Measurements from ENCODE around the gene STAT6.

STAT6 gene

DNA sequence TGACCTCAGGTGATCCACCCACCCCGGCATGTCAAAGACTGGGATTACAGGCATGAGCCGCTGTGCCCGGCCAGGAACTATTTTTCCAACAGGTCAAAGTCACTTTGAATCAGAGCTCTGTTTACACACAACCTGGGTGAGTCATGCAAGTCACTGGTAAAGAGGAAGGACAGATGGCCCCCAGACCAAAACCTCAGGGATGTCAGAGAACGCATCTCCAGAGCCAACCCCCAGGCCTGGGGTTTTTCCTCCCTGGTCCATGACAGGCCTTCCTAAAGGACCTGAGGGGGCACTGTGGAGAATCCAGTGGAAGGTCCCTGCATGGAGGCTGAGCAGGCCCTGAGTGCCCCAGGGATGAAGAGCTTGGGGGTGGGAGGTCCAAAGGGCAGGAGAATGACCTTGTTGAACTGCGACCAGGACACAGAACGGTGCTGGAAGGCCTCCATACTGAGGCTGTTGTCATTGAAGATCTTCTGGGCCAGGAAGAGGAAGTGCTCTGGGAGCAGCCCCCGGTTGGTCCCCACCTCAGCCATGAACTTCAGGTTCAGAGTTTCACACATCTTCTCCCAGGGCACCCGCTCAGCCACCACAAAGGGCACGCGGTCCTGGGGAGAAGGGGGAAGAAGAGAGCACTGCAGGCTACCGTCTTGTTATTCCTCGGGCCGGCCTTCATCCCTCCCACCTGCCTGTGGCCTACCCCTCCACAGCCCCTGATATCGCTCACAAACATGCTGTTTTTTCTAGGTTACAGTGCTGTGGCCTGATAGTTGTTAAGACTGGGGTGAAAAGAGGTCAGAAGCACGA lies 9.1 kb downstream of the STAT6 start:
- Mint-ChIP-seq H3K27me3 (no peaks in the 10 kb centered on the region), H3K4me1 (peaks cover 73% of the 10 kb centered on the region), H3K27ac (peak overlapping the region; percentile 61), H3K36me3 (peaks cover 84% of the 10 kb centered on the region), H3K4me3 (no peak overlapping the region), H3K9me3 (no peaks in the 10 kb centered on the region)
- peak; percentile 61 for ATAC-seq

- Mint-ChIP-seq H3K9me3 (no peaks in the 10 kb centered on the region), H3K4me1 (peaks cover 77% of the 10 kb centered on the region), H3K27me3 (no peaks in the 10 kb centered on the region), H3K27ac (peak overlapping the region; percentile 63), H3K36me3 (peaks cover 72% of the 10 kb centered on the region), H3K4me3 (no peak overlapping the region)
- ATAC-seq, result no peak
Measured at GRCh38 chr12:57099766-57100165, 11.4 kb downstream of the STAT6 start.

DNA sequence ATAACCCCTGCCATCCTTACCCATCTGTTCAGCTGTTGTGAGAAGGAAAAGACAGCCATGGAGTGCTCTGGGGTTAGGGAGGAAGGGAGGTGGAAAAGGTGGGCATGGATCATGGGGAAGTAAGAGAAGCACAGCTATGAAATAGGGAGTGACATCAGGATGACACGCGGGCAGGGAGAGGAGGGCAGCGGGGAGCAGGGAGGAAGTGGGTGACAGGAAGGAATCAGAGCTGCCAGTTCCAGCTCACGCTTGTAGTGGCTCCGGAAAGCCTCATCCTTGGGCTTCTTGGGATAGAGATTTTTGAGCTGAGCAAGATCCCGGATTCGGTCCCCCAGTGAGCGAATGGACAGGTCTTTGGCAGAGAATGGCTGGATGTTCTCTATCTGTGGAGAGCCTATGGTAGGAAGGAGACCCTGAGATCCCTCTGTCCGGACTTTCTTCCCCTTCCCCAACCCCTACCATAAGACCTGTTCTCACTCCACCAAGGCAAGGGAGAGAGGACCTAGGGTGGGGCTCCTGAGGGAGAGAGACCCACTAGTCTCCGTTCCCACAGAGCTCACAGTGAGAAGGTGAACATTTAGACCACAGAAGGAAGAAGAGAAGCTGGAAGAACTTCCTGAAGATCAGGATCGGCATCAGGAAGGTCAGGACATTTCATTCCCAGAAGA lies 12.0 kb downstream of the STAT6 start:
- no peaks in the 10 kb centered on the region for H3K9me3 Mint-ChIP-seq
- H3K4me3 Mint-ChIP-seq, result no peak overlapping the region
- H3K36me3 Mint-ChIP-seq, result peaks cover 66% of the 10 kb centered on the region
- H3K27ac Mint-ChIP-seq, result peak overlapping the region; percentile 63
- no peak for ATAC-seq
- H3K27me3 Mint-ChIP-seq, result no peaks in the 10 kb centered on the region
- peaks cover 77% of the 10 kb centered on the region for H3K4me1 Mint-ChIP-seq

DNA sequence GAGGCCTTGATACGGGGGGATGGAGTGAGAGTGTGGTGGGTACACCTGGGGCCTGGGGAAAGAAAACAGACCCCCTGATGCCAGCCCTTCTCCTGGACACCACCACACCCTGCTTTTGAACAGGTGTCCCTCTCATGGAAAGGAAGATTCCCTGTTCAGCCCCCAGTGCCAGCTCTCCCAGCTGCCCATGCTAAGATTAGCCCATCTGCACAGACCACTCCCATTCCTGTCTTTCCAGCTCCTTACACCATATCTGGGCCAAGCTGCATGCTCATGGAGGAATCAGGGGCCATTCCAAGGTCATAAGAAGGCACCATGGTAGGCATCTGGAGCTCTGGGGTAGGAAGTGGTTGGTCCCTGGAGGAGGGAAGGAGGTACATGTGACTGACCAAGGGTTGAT lies 12.6 kb downstream of the STAT6 start:
- peak overlapping the region; percentile 63 for H3K27ac Mint-ChIP-seq
- peaks cover 63% of the 10 kb centered on the region for H3K36me3 Mint-ChIP-seq
- no peak for ATAC-seq
- no peaks in the 10 kb centered on the region for H3K27me3 Mint-ChIP-seq
- peaks cover 77% of the 10 kb centered on the region for H3K4me1 Mint-ChIP-seq
- H3K9me3 Mint-ChIP-seq, result no peaks in the 10 kb centered on the region
- H3K4me3 Mint-ChIP-seq, result no peak overlapping the region

- Mint-ChIP-seq H3K4me3 (no peak overlapping the region), H3K4me1 (peaks cover 84% of the 10 kb centered on the region), H3K27ac (peak overlapping the region; percentile 94), H3K36me3 (peaks cover 66% of the 10 kb centered on the region), H3K27me3 (no peaks in the 10 kb centered on the region), H3K9me3 (no peaks in the 10 kb centered on the region)
- ATAC-seq, result no peak
Measured at GRCh38 chr12:57097554-57097835, 13.7 kb downstream of the STAT6 start.

GRCh38 chr12:57096748-57097553 lies 14.2 kb downstream of the STAT6 start:
- H3K9me3 Mint-ChIP-seq, result no peaks in the 10 kb centered on the region
- peaks cover 67% of the 10 kb centered on the region for H3K36me3 Mint-ChIP-seq
- H3K4me1 Mint-ChIP-seq, result peaks cover 86% of the 10 kb centered on the region
- H3K4me3 Mint-ChIP-seq, result no peak overlapping the region
- no peak for ATAC-seq
- no peaks in the 10 kb centered on the region for H3K27me3 Mint-ChIP-seq
- H3K27ac Mint-ChIP-seq, result peak overlapping the region; percentile 94

DNA sequence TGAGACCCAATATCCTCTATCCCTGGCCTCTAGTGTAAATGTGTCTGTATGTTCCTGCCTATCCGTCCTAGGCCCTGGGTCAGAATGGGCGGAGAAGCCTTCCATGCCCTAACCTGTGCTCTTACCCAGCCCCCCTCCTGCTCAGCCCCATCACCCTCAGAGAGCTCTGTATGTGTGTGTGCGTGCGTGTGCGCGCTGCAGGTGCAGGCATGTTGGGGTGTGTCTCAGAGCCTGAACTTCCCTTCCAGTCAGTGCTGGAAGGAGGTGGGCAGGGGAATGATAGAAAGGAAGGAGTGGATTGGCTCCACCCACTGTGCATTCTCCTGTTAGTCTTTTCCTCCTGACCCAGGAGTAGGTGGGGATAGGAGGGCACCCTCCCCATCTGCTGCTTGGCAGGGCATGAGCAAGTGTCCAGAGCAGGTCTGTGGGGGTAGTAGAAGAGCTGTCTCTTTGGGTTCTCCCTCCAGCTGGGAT lies 15.0 kb downstream of the STAT6 start:
- no peak for ATAC-seq
- Mint-ChIP-seq H3K9me3 (no peaks in the 10 kb centered on the region), H3K27me3 (no peaks in the 10 kb centered on the region), H3K36me3 (peaks cover 70% of the 10 kb centered on the region), H3K4me1 (peaks cover 91% of the 10 kb centered on the region), H3K4me3 (no peak overlapping the region), H3K27ac (peak overlapping the region; percentile 94)

DNA sequence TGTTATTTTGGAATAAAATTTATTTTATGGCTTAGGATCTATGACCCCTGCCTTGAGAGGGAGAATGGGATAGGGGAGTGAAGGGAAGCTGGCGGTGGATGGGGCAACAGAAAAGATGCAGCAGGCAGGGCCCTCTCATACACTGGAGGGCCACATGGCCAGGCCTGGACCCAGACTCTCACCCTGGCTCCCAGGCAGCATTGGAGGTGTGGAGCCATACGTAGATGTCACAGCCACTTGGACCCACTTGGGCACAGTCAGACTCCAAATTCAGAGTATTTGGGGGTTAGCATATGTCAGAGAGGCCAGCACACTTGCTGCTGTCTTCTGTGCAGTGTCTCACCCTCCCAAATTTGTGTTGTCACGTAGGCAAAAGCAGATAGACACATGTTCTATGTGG lies 15.7 kb downstream of the STAT6 start:
- Mint-ChIP-seq H3K4me1 (peaks cover 91% of the 10 kb centered on the region), H3K36me3 (peaks cover 74% of the 10 kb centered on the region), H3K27ac (peak overlapping the region; percentile 94), H3K4me3 (no peak overlapping the region), H3K9me3 (no peaks in the 10 kb centered on the region), H3K27me3 (no peaks in the 10 kb centered on the region)
- no peak for ATAC-seq

DNA sequence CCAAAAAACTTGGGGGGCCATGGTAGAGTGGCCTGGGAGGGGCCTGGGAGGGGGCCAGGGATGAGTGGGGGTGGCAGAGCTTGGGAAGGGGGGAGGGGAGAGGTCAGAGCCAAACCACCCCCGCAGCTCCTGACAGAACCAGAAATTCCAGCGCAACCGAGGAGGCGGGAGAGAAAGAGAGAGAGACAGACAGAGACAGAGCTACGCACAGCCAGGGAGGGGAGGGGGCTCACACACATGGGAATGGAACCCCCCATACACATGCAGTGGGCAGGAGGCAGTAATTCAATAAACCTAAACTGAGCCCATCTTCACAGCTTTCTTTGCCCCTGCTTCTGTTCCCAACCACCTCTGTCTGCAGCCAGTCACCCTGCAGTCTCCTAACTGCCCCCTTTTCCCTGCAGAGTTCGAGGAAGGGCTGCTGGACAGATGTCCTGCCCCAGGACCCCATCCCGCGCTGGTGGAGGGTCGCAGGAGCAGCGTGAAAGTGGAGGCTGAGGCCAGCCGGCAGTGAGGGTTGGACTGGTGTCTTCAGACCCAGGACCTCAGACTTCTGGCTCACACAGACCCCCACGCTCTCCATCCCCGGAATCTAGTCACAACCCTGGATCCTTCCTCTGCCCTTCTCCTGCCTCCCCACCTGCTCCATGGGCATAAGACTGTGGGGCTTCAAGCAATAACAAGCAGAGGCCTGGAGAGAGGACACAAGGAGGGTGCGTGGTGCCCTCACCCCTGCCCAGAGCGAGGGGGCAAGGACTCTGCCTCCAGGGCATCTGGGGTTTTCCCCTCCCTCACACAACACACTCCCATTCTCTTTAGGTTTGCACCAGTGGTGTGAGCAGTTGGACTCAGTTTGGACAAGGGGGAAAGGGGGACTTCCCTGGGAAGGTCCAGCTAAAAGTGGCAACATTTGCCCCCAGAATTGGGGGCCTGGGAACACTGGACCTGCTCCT lies 16.7 kb downstream of the STAT6 start:
- Mint-ChIP-seq H3K27me3 (no peaks in the 10 kb centered on the region), H3K4me3 (peak overlapping the region; percentile 77), H3K36me3 (peaks cover 71% of the 10 kb centered on the region), H3K9me3 (no peaks in the 10 kb centered on the region), H3K4me1 (peaks cover 91% of the 10 kb centered on the region), H3K27ac (peak overlapping the region; percentile 94)
- peak; percentile 1 for ATAC-seq

- H3K36me3 Mint-ChIP-seq, result peaks cover 62% of the 10 kb centered on the region
- H3K4me3 Mint-ChIP-seq, result peak overlapping the region; percentile 77
- H3K27ac Mint-ChIP-seq, result peak overlapping the region; percentile 94
- ATAC-seq, result peak; percentile 60
- H3K27me3 Mint-ChIP-seq, result no peaks in the 10 kb centered on the region
- H3K9me3 Mint-ChIP-seq, result no peaks in the 10 kb centered on the region
- H3K4me1 Mint-ChIP-seq, result peaks cover 84% of the 10 kb centered on the region
Measured at GRCh38 chr12:57093415-57094207, 17.6 kb downstream of the STAT6 start.

DNA sequence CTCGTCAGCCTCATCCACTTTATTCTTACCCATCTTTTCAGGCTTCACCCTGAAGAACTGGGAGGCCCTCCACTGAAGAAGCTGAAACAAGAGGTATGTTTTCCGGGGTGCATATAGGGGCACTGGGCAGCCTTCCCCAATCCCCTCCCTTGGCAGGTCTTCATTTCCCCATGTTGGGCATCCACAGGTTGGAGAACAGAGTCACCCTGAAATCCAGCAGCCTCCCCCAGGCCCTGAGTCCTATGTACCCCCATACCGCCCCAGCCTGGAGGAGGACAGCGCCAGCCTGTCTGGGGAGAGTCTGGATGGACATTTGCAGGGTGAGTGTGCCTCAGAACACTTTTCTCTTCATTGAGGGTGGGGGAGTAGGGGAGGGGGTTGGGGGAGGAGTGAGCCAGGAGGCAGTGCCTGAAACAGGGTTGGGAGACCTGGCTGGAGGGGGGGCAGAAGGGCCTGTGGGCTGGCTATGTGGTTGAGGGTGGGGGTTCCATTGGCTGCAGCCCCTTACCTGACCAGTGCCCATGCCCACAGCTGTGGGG lies 18.2 kb downstream of the STAT6 start:
- H3K9me3 Mint-ChIP-seq, result no peaks in the 10 kb centered on the region
- H3K4me3 Mint-ChIP-seq, result peak overlapping the region; percentile 77
- peak overlapping the region; percentile 94 for H3K27ac Mint-ChIP-seq
- peaks cover 56% of the 10 kb centered on the region for H3K36me3 Mint-ChIP-seq
- ATAC-seq, result no peak
- H3K4me1 Mint-ChIP-seq, result peaks cover 88% of the 10 kb centered on the region
- no peaks in the 10 kb centered on the region for H3K27me3 Mint-ChIP-seq

DNA sequence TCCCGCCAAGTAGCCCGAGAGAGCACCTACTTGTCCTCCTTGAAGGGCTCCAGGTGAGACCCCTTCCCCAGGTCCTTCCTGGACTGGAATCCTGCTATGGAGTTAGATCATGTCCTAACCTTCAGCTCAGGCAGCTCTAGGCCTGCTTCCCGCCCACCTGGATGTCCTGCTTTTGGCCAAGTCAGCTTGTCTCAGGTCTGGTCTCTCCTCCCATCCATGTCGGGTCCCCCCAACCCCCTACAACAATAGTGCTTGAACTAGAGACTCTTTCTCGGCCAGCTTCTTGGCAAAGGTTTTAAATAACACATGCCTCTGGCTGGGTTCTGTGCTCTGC lies 18.7 kb downstream of the STAT6 start:
- H3K27ac Mint-ChIP-seq, result peak overlapping the region; percentile 94
- peaks cover 54% of the 10 kb centered on the region for H3K36me3 Mint-ChIP-seq
- H3K9me3 Mint-ChIP-seq, result no peaks in the 10 kb centered on the region
- peak overlapping the region; percentile 15 for H3K4me3 Mint-ChIP-seq
- no peak for ATAC-seq
- H3K4me1 Mint-ChIP-seq, result peaks cover 89% of the 10 kb centered on the region
- no peaks in the 10 kb centered on the region for H3K27me3 Mint-ChIP-seq

- ATAC-seq, result no peak
- Mint-ChIP-seq H3K4me3 (no peak overlapping the region), H3K27me3 (no peaks in the 10 kb centered on the region), H3K27ac (peak overlapping the region; percentile 94), H3K4me1 (peaks cover 83% of the 10 kb centered on the region), H3K9me3 (no peaks in the 10 kb centered on the region), H3K36me3 (peaks cover 47% of the 10 kb centered on the region)
Measured at GRCh38 chr12:57091638-57092528, 19.3 kb downstream of the STAT6 start.

All from stimulated activated memory B cell treated with anti-CD40 and anti-IgM and Interleukin-4, amounts not matched to agents 10 μg/mL and 1 μg/mL and 100 μg/mL, for 72 hours (primary cell).